Measurements from ENCODE around the gene ARG2.

DNA sequence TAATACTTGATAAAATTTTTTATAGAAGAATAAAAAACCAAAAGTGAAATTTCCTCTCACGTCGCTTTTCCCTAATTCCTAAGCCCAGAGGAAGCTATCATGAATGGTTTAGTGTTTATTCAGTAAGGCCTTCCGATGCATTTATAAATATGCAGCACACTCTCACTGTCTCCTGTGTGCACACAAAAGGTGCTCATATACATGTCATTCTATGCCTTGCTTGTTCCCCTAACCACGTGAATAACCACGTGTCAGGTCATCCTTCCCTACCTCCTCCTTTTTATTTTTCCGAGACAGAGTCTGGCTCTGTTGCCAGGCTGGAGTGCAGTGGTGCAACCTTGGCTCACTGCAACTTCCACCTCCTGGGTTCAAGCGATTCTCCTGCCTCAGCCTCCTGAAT, 49.3 kb upstream of the ARG2 start:
- no peak for TF ChIP-seq SIN3A (IDR thresholded peaks at IDR 0.05; ENCODE audit: low read depth)
- no peak for TF ChIP-seq POLR2A (IDR thresholded peaks at IDR 0.05; ENCODE audit: borderline replicate concordance, extremely low read depth, insufficient read depth, insufficient read length)
- no peak for TF ChIP-seq CTCF (IDR thresholded peaks at IDR 0.05 in 2 of 3, conservative IDR thresholded peaks at IDR 0.05 in 1 of 3; ENCODE audit: borderline replicate concordance in 1 of 3, insufficient read depth in 1 of 3, low read depth in 2 of 3, low read length in 2 of 3)
- no peak for TF ChIP-seq CEBPB (IDR thresholded peaks at IDR 0.05; ENCODE audit: low read depth)
- TF ChIP-seq, protein P1, sequence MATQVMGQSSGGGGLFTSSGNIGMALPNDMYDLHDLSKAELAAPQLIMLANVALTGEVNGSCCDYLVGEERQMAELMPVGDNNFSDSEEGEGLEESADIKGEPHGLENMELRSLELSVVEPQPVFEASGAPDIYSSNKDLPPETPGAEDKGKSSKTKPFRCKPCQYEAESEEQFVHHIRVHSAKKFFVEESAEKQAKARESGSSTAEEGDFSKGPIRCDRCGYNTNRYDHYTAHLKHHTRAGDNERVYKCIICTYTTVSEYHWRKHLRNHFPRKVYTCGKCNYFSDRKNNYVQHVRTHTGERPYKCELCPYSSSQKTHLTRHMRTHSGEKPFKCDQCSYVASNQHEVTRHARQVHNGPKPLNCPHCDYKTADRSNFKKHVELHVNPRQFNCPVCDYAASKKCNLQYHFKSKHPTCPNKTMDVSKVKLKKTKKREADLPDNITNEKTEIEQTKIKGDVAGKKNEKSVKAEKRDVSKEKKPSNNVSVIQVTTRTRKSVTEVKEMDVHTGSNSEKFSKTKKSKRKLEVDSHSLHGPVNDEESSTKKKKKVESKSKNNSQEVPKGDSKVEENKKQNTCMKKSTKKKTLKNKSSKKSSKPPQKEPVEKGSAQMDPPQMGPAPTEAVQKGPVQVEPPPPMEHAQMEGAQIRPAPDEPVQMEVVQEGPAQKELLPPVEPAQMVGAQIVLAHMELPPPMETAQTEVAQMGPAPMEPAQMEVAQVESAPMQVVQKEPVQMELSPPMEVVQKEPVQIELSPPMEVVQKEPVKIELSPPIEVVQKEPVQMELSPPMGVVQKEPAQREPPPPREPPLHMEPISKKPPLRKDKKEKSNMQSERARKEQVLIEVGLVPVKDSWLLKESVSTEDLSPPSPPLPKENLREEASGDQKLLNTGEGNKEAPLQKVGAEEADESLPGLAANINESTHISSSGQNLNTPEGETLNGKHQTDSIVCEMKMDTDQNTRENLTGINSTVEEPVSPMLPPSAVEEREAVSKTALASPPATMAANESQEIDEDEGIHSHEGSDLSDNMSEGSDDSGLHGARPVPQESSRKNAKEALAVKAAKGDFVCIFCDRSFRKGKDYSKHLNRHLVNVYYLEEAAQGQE (IDR thresholded peaks at IDR 0.05; ENCODE audit: low read depth): no peak
- no peak for TF ChIP-seq SP1 (IDR thresholded peaks at IDR 0.05; ENCODE audit: low read depth)
- no peak for TF ChIP-seq ZFX (IDR thresholded peaks at IDR 0.05)
- TF ChIP-seq TCF7L2 (IDR thresholded peaks at IDR 0.05; ENCODE audit: borderline replicate concordance, extremely low read depth, insufficient read depth, insufficient read length): no peak
- no peak for TF ChIP-seq POLR2AphosphoS5 (IDR thresholded peaks at IDR 0.05; ENCODE audit: low read depth, low read length)
- TF ChIP-seq CBX3 (IDR thresholded peaks at IDR 0.05; ENCODE audit: low read depth): no peak
